Caco-2 (cell line): ENCODE results near the gene IL17RB. TPM values are rescaled to one million over a fixed set of nuclear protein-coding genes. Genes with fewer than 3 reads are reported as not detected.

Experiments used
- Bru-seq: library from RNA; stranded (reverse); fragments of 400-500 nt; gene quantifications from one replicate; lab custom pipeline; 2021; lab: Mats Ljungman, UMichigan
- BruChase-seq, 2 experiments: library from RNA; stranded (reverse); fragments of 400-500 nt; gene quantifications; one replicate each; lab custom pipeline; 2021; lab: Mats Ljungman, UMichigan
- BruUV-seq: library from RNA; stranded (reverse); fragments of 400-500 nt; replicated peaks from 2 replicates; lab custom pipeline; 2021; lab: Mats Ljungman, UMichigan
- CTCF ChIA-PET: fragments of 300-600 bp; sonication (Branson Sonifier 250); formaldehyde crosslinking; loops from one replicate; lab custom pipeline; 2022; ENCODE audit warnings: antibody characterized with exemption; lab: Charles Lee
- POLR2A ChIA-PET: fragments of 300-600 bp; sonication (Branson Sonifier 250); formaldehyde crosslinking; loops from one replicate; lab custom pipeline; 2022; ENCODE audit warnings: antibody characterized with exemption; lab: Charles Lee
- DNase-seq, 2 experiments: peaks; one replicate each; pipeline versions ENCODE4 v3.0.0 to v3.0.0-alpha.2; 2020 to 2022
- H3K27me3 ChIP-seq: replicated peaks from 2 replicates; pipeline ENCODE4 v1.6.0; 2011; ENCODE audit warnings: low read length; ENCODE audit not compliant: control insufficient read depth, insufficient read depth
- H3K36me3 ChIP-seq: 2 replicates; pipeline ENCODE4 v1.5.1; 2011; ENCODE audit warnings: low read length; ENCODE audit not compliant: control insufficient read depth, insufficient read depth
- H3K4me1 ChIP-seq: fragments of 250-450 bp; sonication (Bioruptor Pico); 2 replicates; pipeline ENCODE4 v1.5.1; 2020; ENCODE audit warnings: mild to moderate bottlenecking
- H3K4me3 ChIP-seq: 2 replicates; pipeline ENCODE4 v1.5.1; 2011; ENCODE audit warnings: low read depth, mild to moderate bottlenecking, control low read depth, low read length
- H3K9me3 ChIP-seq: fragments of 250-450 bp; sonication (Bioruptor Pico); 2 replicates; pipeline ENCODE4 v1.5.1; 2020; ENCODE audit warnings: mild to moderate bottlenecking, moderate library complexity
- H3K27ac Mint-ChIP-seq: one replicate; pipeline ENCODE4 v1.8.0; 2022; ENCODE audit warnings: mixed read lengths; ENCODE audit not compliant: unreplicated experiment
- H3K27me3 Mint-ChIP-seq: one replicate; pipeline ENCODE4 v1.8.0; 2022; ENCODE audit warnings: mixed read lengths; ENCODE audit not compliant: insufficient read depth, unreplicated experiment
- H3K36me3 Mint-ChIP-seq: one replicate; pipeline ENCODE4 v1.8.0; 2022; ENCODE audit warnings: mild to moderate bottlenecking, mixed read lengths; ENCODE audit not compliant: insufficient read depth, unreplicated experiment
- H3K4me1 Mint-ChIP-seq: one replicate; pipeline ENCODE4 v1.8.0; 2022; ENCODE audit warnings: low read depth, mixed read lengths; ENCODE audit not compliant: unreplicated experiment
- H3K4me3 Mint-ChIP-seq: one replicate; pipeline ENCODE4 v1.8.0; 2022; ENCODE audit warnings: mild to moderate bottlenecking, moderate library complexity, mixed read lengths; ENCODE audit not compliant: unreplicated experiment
- H3K9me3 Mint-ChIP-seq: one replicate; pipeline ENCODE4 v1.8.0; 2022; ENCODE audit warnings: mixed read lengths; ENCODE audit not compliant: unreplicated experiment
- intact Hi-C: fragments of 100-400 bp; cut with micrococcal nuclease; formaldehyde crosslinking; loops from one replicate; pipeline ENCODE4 v1.10.0; 2022; ENCODE audit not compliant: unreplicated experiment
- long read RNA-seq: library from polyadenylated mRNA; stranded (forward); transcript quantifications from one replicate; pipeline ENCODE4 v2.0.0, GENCODE V29; 2022
- total RNA-seq: library from RNA; stranded (reverse); gene quantifications from 2 replicates; pipeline ENCODE4 v1.2.3, GENCODE V29; 2022
- TF ChIP-seq, protein P1 (sequence below), 2 experiments: fragments of 200-600 bp in 1 of 2; IDR thresholded peaks; 1 replicate in 1 of 2; 2 replicates in 1 of 2; pipeline versions ENCODE4 v1.5.1 to v1.8.0; 2011 to 2022; ENCODE audit warnings: antibody characterized with exemption in 1 of 2, control low read depth in 1 of 2, inconsistent platforms in 1 of 2, low read depth in 1 of 2, low read length in 1 of 2, mild to moderate bottlenecking in 1 of 2, moderate library complexity in 1 of 2; ENCODE audit not compliant: insufficient read depth in 1 of 2, severe bottlenecking in 1 of 2, unreplicated experiment in 1 of 2

IL17RB gene
- 27.5 and 30.0 TPM in 2 replicates for total RNA-seq
- Bru-seq, nascent RNA = percentile 70 among the genes with signal in this experiment
- BruChase-seq, experiment 1, labeled RNA remaining after a 2-hour chase = percentile 79 among the genes with signal in this experiment
- percentile 84 among the genes with signal in this experiment for BruChase-seq, experiment 2, labeled RNA remaining after a 6-hour chase
- long read RNA-seq, transcript IL17RB-201 (11 exons, 2,010 nt) = major isoform, 10 of 24 reads
- long read RNA-seq, partial matches to known transcripts = 1 of 24 reads
- long read RNA-seq, other reads (novel, unspliced or antisense) = 9 of 24 reads

DNA sequence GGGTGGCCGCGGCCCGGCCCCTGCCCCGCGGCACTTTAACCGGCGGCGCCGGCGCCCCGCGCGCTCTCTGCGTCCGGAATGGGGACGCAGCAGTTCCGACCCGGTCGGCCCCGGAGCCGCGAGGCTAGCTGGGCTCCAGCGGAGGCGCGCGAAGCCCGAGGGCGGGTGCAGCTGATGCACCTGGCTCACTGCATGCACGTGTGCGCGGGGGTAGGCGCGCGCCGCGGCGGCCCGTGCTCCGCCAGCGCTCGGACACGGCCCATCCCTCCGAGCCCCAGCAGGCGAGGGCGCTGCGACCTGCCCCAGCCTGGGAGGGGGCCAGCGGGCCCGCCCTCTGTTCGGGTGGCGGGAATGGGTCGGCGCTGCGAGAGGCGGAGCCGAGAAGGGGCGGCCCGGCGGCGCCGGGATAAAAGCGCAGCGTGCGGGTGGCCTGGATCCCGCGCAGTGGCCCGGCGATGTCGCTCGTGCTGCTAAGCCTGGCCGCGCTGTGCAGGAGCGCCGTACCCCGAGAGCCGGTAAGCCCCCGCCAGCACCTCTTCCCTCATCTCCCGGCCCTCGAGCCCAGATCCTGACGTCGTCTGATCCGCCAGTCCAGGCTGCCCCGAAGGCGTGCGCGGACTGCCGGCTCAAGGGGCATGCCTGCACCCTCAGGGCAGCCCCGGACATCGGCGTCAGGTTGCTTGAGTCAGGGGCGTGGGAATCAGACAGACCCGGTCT is at the start of gene IL17RB, which contains the start of gene CHDH:
IL17RB (plus strand) TSS at position 435 of the 717 bp plus-strand sequence; CDS start at position 456, 21 bp downstream.
CHDH (minus strand) TSS at position 286 of the 717 bp plus-strand sequence. CDS start 22,411 bp downstream, outside the sequence.
- Mint-ChIP-seq H3K36me3 (peaks cover 10% of the 10 kb centered on the region), H3K27ac (peak within 1 kb of the TSS; percentile 93), H3K4me3 (peak within 1 kb of the TSS; percentile 89), H3K9me3 (no peaks in the 10 kb centered on the region), H3K4me1 (peaks cover 18% of the 10 kb centered on the region), H3K27me3 (no peaks in the 10 kb centered on the region)
- no TSS peak for BruUV-seq
- H3K36me3 ChIP-seq = no peaks in the 10 kb centered on the region
- POLR2A ChIA-PET = interaction anchor here (0.6 to 2.8 kb wide), 2 partner anchors 45 to 159 kb away, joined by 3 to 14 read pairs; partner anchors contain the start of gene SELENOK
- TF ChIP-seq, protein P1, sequence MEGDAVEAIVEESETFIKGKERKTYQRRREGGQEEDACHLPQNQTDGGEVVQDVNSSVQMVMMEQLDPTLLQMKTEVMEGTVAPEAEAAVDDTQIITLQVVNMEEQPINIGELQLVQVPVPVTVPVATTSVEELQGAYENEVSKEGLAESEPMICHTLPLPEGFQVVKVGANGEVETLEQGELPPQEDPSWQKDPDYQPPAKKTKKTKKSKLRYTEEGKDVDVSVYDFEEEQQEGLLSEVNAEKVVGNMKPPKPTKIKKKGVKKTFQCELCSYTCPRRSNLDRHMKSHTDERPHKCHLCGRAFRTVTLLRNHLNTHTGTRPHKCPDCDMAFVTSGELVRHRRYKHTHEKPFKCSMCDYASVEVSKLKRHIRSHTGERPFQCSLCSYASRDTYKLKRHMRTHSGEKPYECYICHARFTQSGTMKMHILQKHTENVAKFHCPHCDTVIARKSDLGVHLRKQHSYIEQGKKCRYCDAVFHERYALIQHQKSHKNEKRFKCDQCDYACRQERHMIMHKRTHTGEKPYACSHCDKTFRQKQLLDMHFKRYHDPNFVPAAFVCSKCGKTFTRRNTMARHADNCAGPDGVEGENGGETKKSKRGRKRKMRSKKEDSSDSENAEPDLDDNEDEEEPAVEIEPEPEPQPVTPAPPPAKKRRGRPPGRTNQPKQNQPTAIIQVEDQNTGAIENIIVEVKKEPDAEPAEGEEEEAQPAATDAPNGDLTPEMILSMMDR (IDR thresholded peaks at IDR 0.05; ENCODE audit: insufficient read depth in 1 of 2, low read depth in 1 of 2, low read length in 1 of 2, severe bottlenecking in 1 of 2, unreplicated experiment in 1 of 2) = no peak
- intact Hi-C loops = loop anchor here (2.0 to 10.0 kb wide), 3 partner anchors 35 to 121 kb away; partner anchors contain the start of gene SELENOK
- peak within 1 kb of the TSS; percentile 81 for H3K4me3 ChIP-seq
- CTCF ChIA-PET = no interaction called here
- no peaks in the 10 kb centered on the region for H3K27me3 ChIP-seq
- H3K9me3 ChIP-seq = no peaks in the 10 kb centered on the region
- DNase-seq = peak; percentile 86 to 92
- peaks cover 32% of the 10 kb centered on the region for H3K4me1 ChIP-seq

- Mint-ChIP-seq H3K4me3 (no peak overlapping the region), H3K36me3 (no peaks in the 10 kb centered on the region), H3K27ac (no peak overlapping the region), H3K27me3 (no peaks in the 10 kb centered on the region), H3K4me1 (no peaks in the 10 kb centered on the region), H3K9me3 (no peaks in the 10 kb centered on the region)
- H3K9me3 ChIP-seq = no peaks in the 10 kb centered on the region
- intact Hi-C loops = no loop called here
- TF ChIP-seq, protein P1 (IDR thresholded peaks at IDR 0.05; ENCODE audit: insufficient read depth in 1 of 2, low read depth in 1 of 2, low read length in 1 of 2, severe bottlenecking in 1 of 2, unreplicated experiment in 1 of 2) = no peak
- no TSS peak for BruUV-seq
- peaks cover 10% of the 10 kb centered on the region for H3K4me1 ChIP-seq
- POLR2A ChIA-PET = no interaction called here
- no peaks in the 10 kb centered on the region for H3K27me3 ChIP-seq
- no peaks in the 10 kb centered on the region for H3K36me3 ChIP-seq
- CTCF ChIA-PET = no interaction called here
- H3K4me3 ChIP-seq = no peak overlapping the region
- DNase-seq = no peak
Observed at GRCh38 chr3:53798144-53798543, 48.2 kb upstream of the IL17RB start.

- no TSS peak for BruUV-seq
- Histone ChIP-seq H3K9me3 (no peaks in the 10 kb centered on the region), H3K27me3 (no peaks in the 10 kb centered on the region), H3K4me1 (peaks cover 12% of the 10 kb centered on the region), H3K36me3 (no peaks in the 10 kb centered on the region), H3K4me3 (no peak overlapping the region)
- TF ChIP-seq, protein P1 (IDR thresholded peaks at IDR 0.05; ENCODE audit: insufficient read depth in 1 of 2, low read depth in 1 of 2, low read length in 1 of 2, severe bottlenecking in 1 of 2, unreplicated experiment in 1 of 2) = no peak
- Mint-ChIP-seq H3K4me1 (no peaks in the 10 kb centered on the region), H3K27ac (no peak overlapping the region), H3K4me3 (no peak overlapping the region), H3K27me3 (no peaks in the 10 kb centered on the region), H3K9me3 (no peaks in the 10 kb centered on the region), H3K36me3 (no peaks in the 10 kb centered on the region)
- ChIA-PET CTCF (no interaction called here), POLR2A (no interaction called here)
- intact Hi-C loops = no loop called here
- DNase-seq = no peak
Observed at GRCh38 chr3:53799338-53799865, 47.0 kb upstream of the IL17RB start.
